ENCODE results near the gene PIGL. TPM values are rescaled to one million over a fixed set of nuclear protein-coding genes. Genes with fewer than 3 reads are reported as not detected.

PIGL gene
- total and polyA plus RNA-seq, 4 donors: 8.9 to 38.1 (median 27.1) TPM

DNA sequence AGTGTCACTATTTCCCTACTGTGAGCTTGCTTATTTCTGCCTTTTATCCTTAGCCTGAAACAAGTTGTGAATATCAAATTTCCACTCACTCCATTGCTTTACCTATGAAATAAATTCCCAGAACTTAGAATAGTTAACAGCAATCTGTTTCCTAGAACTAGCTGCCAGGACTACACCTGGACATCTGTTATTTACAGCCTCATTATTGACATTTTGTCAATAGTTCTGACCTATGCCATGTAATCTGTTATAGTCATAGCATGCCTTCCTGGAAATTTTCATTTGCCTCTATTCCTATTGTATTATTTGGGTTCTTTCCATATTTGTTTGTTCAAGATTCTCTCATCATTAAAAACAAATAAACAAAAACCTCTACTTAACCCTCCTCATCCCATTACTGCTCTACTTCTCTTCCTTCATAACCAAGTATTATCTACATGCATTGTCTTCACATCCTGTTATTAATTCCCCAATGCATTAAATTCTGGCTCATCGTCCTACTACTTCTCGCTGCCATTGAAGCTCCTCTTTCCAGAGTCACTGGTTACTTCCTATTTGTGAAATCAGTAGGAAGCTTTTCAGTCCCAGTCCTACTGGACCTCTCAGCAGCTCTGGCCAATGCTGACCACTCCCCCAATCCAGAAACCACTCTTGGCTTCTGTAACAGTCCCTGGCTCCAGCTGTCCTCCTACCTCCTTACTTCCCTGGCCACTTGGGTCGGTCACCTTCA is 55.3 kb downstream of the PIGL start:
- no peak overlapping the region for H3K9ac ChIP-seq (ENCODE audit: insufficient read depth in 1 of 2, low read length in 2 of 2)
- no peaks in the 10 kb centered on the region for H3K36me3 ChIP-seq (ENCODE audit: control insufficient read depth in 4 of 4, insufficient read depth in 4 of 4, low read length in 4 of 4)
- H3K27ac ChIP-seq (ENCODE audit: low read depth in 1 of 2, low read length in 1 of 2): no peak overlapping the region
- no peaks in the 10 kb centered on the region for H3K9me3 ChIP-seq (ENCODE audit: control insufficient read depth in 4 of 4, insufficient read depth in 3 of 4, low read length in 3 of 4)
- H3K4me3 ChIP-seq: no peak overlapping the region
- no peaks in the 10 kb centered on the region for H3K27me3 ChIP-seq (ENCODE audit: control insufficient read depth in 3 of 3, insufficient read depth in 3 of 3, low read length in 2 of 3)
- H3K4me1 ChIP-seq (ENCODE audit: control insufficient read depth in 5 of 5, insufficient read depth in 5 of 5, low read length in 5 of 5): peaks cover 0 to 10% (median 3%) of the 10 kb centered on the region in 5 donors
- WGBS, 2 donors: 81 to 83% methylated on average over 3 of the region's 3 CpGs
- ATAC-seq (ENCODE audit: insufficient read depth, low FRiP score): no peak
- DNase-seq: no peak
- TF ChIP-seq, protein P1, sequence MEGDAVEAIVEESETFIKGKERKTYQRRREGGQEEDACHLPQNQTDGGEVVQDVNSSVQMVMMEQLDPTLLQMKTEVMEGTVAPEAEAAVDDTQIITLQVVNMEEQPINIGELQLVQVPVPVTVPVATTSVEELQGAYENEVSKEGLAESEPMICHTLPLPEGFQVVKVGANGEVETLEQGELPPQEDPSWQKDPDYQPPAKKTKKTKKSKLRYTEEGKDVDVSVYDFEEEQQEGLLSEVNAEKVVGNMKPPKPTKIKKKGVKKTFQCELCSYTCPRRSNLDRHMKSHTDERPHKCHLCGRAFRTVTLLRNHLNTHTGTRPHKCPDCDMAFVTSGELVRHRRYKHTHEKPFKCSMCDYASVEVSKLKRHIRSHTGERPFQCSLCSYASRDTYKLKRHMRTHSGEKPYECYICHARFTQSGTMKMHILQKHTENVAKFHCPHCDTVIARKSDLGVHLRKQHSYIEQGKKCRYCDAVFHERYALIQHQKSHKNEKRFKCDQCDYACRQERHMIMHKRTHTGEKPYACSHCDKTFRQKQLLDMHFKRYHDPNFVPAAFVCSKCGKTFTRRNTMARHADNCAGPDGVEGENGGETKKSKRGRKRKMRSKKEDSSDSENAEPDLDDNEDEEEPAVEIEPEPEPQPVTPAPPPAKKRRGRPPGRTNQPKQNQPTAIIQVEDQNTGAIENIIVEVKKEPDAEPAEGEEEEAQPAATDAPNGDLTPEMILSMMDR (IDR thresholded peaks at IDR 0.05; ENCODE audit: control extremely low read depth, extremely low read depth): no peak

DNA sequence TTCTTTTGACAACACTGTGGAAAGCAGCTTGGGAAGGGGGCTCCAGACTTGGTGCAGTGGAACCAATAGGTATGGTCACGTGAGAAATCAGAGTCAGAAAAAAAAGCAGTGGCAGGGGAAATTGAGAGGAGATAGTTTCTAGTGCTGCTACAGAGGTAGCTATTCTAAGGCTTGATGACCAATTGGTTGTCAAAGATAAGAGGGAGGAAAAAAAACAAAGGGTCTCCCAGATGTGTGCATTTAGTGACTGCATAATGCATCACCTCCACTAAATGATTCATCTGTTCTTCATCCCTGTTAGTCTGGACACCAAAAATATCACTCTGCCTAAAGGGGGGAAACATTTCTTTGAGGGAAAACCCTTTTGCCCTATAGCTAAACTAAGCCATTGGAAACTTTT is 56.5 kb downstream of the PIGL start:
- ATAC-seq (ENCODE audit: insufficient read depth, low FRiP score): no peak
- 92 to 100% methylated on average over 1 of the region's 1 CpG for WGBS, 2 donors
- no peak overlapping the region for H3K27ac ChIP-seq (ENCODE audit: low read depth in 1 of 2, low read length in 1 of 2)

DNA sequence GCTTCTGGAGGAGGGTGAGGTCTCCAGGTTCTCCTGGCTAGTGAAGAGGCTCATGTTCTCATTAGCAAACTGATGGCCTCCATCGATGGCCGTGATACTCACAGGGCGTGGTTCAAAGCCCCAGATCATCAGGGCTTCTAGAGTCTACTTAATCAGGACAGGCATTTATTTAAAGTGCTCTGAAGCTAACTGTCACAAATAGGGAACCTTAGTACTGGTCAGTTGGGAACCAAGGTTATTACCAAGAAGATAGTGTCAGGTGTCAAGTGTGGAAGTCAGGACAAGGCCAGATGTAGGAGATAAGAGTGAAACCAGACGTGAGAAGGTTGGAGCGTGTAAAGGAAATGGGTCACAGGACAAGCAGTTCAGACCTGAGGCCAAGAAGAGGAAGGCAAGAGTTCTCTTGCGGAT is 56.9 kb downstream of the PIGL start:
- Histone ChIP-seq H3K4me3 (no peak overlapping the region), H3K4me1 (ENCODE audit: control insufficient read depth in 5 of 5, insufficient read depth in 5 of 5, low read length in 5 of 5) (peaks cover 0 to 4% (median 0%) of the 10 kb centered on the region in 5 donors), H3K9me3 (ENCODE audit: control insufficient read depth in 4 of 4, insufficient read depth in 3 of 4, low read length in 3 of 4) (no peaks in the 10 kb centered on the region), H3K27me3 (ENCODE audit: control insufficient read depth in 3 of 3, insufficient read depth in 3 of 3, low read length in 2 of 3) (no peaks in the 10 kb centered on the region), H3K27ac (ENCODE audit: low read depth in 1 of 2, low read length in 1 of 2) (no peak overlapping the region), H3K36me3 (ENCODE audit: control insufficient read depth in 4 of 4, insufficient read depth in 4 of 4, low read length in 4 of 4) (peaks cover 0 to 2% (median 1%) of the 10 kb centered on the region in 4 donors), H3K9ac (ENCODE audit: insufficient read depth in 1 of 2, low read length in 2 of 2) (no peak overlapping the region)
- ATAC-seq (ENCODE audit: insufficient read depth, low FRiP score) (no peak), DNase-seq (no peak)
- whole genome bisulfite sequencing, 2 donors: 88 to 93% methylated on average over 6 of the region's 6 CpGs
- TF ChIP-seq, protein P1 (IDR thresholded peaks at IDR 0.05; ENCODE audit: control extremely low read depth, extremely low read depth): no peak

More for the DNA sequence above, 56.5 kb downstream of the PIGL start:
- no peak overlapping the region for H3K9ac ChIP-seq (ENCODE audit: insufficient read depth in 1 of 2, low read length in 2 of 2)
- no peak overlapping the region for H3K4me3 ChIP-seq
- H3K4me1 ChIP-seq (ENCODE audit: control insufficient read depth in 5 of 5, insufficient read depth in 5 of 5, low read length in 5 of 5): peaks cover 0 to 4% (median 0%) of the 10 kb centered on the region in 5 donors
- H3K9me3 ChIP-seq (ENCODE audit: control insufficient read depth in 4 of 4, insufficient read depth in 3 of 4, low read length in 3 of 4): no peaks in the 10 kb centered on the region
- TF ChIP-seq, protein P1 (IDR thresholded peaks at IDR 0.05; ENCODE audit: control extremely low read depth, extremely low read depth): no peak
- DNase-seq: no peak
- H3K27me3 ChIP-seq (ENCODE audit: control insufficient read depth in 3 of 3, insufficient read depth in 3 of 3, low read length in 2 of 3): no peaks in the 10 kb centered on the region
- H3K36me3 ChIP-seq (ENCODE audit: control insufficient read depth in 4 of 4, insufficient read depth in 4 of 4, low read length in 4 of 4): peaks cover 0 to 2% (median 0%) of the 10 kb centered on the region in 4 donors

Measured in lung (tissue), 12 donors.